GM10266 (cell line): ENCODE data around the gene CAB39.

Source experiments
- DNase-seq: peaks from one replicate; pipeline ENCODE4 v3.0.0; 2012; ENCODE audit errors: extremely low spot score
- CTCF ChIP-seq: IDR thresholded peaks from 2 replicates; pipeline ENCODE4 v1.5.1; 2012; ENCODE audit warnings: mild to moderate bottlenecking, low read depth; ENCODE audit not compliant: control insufficient read depth, insufficient read depth; ENCODE audit errors: missing control alignments

Gene CAB39

DNA sequence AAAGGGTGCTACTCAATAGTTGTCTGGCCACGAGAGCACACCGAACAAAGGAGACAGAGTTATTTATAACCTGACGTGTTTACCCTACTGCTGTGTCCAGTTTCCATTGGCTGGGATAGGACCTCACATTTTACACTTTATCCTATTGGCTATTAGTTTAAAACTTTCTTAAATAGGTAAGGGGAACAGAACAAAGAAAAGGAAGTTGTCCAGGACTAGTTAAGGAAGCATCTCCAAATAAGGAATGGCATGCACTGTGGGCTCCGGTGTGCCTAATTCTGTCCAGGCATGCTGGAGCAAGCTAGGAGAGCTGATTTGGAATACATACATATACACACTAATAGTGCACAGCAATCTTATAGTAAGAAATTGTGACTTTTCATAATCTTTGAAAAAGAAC lies 72.2 kb downstream of the CAB39 start:
- TF ChIP-seq CTCF: no peak
- DNase-seq: no peak

DNA sequence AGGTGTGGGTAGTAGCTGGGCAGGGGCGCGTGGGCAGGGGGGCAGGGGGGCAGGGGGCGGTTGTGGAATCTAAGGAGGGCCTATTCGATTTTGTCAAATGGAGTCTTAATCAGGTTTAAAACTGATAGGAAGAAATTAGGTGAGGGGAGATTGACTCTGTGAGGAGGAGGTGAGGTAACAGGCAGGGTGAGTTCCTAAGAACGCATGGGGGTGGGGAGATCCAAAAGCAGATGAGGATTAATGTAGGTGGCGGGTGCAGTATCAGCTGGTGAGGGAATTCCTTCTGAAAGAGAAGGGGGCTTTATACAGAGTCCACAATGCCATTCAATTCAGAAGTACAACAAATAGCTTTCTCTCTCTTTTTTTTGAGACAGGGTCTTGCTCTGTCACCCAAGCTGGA lies 72.7 kb downstream of the CAB39 start:
- DNase-seq: no peak
- no peak for TF ChIP-seq CTCF

DNA sequence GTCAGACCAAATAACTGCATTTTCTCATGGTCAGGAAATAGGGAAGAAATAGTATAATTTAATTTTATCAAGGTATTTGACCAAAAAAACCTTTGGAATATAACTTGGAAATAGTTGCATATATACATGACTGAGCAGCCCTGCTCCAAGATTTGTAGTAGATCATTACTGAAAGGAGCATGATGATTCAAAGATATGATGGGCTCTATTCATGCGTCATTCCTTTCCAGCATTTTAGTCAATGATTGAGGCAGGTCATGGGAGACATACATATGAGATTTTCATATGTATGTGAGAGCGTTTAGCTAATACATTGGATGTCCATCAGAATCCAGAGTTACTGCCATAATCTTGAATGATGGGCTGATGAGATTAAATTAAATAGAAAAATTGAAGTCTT lies 74.5 kb downstream of the CAB39 start:
- TF ChIP-seq CTCF: no peak
- no peak for DNase-seq

DNA sequence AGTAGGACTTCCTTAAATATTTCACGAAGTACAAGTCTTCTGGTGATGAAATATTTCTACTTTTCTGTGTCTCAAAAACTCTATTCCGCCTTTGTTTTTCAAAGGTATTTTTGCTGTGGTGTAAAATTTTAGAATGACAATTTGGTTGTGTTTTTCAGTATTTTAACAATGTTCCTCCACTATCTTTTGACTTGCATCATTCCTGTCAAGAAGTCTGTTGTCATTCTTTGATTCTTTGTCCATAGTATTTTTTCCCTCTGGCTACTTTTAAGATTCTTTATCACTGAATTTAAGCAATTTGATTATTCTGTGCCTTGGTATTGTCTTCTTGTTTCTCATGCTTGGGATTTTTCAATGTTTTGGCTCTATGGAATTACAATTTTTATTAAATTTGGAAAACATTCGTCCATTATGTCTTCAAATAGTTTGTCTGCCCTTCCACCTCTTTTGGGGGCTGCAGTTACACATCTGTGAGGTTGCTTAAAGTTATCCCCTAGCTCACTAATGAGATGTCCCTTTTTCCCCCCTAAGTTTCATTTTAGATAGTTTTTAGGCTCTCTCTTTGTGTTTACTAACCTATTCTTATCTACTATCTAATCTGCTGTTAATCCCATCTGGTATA lies 76.0 kb downstream of the CAB39 start:
- TF ChIP-seq CTCF: no peak

DNA sequence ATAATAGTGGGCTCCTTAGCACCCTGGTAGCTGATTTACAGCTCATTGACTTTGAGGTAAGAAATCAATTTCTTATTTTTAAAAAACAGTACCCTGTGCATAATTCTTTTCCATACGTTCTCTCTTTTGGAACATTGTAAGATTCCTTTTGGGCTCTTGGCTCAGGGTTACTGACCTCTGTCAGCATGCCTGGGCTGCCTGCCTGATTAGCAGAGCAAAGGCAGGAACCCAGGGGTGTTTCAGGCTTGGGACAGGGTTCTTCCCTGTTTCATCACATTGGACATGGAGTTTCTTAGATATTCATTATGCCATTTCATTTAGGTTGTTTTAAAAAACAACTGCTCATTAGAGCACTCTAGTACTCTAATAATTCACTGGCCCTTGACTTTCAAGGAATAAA lies 78.3 kb downstream of the CAB39 start:
- no peak for TF ChIP-seq CTCF
- DNase-seq: no peak

More for the DNA sequence above, 76.0 kb downstream of the CAB39 start:
- no peak for DNase-seq

DNA sequence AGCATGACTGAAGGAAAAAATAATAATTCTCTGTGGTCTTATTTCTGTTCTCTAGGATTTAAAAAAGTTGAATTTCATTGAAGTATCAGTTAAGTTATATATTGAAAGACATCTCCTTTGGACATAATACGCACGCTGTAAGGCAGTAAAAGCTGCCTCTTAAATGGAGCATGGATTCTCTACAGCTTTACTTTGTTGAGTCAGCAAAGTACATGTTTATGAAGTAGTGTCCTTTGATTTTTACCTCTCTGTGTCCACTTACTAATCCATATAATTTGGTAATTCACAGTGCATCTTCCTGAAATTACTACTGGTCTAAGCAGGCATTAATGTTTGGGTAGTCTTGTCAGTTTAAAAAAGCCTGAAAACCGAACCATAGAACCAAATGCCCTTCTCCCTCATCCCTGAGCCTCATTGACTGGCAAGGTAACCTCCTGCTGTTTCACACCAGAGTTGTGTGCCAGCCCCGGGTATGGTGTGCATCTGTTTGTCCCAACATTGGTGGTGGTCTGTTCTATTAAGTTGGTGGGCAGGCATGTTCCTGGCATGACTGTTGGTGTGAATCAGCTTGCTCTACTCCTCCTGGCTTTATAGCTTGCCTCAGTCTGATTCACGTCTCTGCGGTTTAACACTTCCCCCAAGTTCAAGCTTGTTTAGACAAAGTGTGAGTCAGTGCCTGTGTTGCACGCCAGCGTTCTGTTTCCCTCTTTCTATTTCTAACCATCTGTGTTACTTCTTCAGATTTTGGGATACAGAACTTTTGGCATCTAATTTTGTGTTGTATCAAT lies 81.1 kb downstream of the CAB39 start:
- no peak for TF ChIP-seq CTCF
- DNase-seq: peak; percentile 37

GRCh38 chr2:230794497-230794896 lies 81.9 kb downstream of the CAB39 start:
- TF ChIP-seq CTCF: no peak
- DNase-seq: no peak
